ENCODE data around the gene PRMT7.

DNA sequence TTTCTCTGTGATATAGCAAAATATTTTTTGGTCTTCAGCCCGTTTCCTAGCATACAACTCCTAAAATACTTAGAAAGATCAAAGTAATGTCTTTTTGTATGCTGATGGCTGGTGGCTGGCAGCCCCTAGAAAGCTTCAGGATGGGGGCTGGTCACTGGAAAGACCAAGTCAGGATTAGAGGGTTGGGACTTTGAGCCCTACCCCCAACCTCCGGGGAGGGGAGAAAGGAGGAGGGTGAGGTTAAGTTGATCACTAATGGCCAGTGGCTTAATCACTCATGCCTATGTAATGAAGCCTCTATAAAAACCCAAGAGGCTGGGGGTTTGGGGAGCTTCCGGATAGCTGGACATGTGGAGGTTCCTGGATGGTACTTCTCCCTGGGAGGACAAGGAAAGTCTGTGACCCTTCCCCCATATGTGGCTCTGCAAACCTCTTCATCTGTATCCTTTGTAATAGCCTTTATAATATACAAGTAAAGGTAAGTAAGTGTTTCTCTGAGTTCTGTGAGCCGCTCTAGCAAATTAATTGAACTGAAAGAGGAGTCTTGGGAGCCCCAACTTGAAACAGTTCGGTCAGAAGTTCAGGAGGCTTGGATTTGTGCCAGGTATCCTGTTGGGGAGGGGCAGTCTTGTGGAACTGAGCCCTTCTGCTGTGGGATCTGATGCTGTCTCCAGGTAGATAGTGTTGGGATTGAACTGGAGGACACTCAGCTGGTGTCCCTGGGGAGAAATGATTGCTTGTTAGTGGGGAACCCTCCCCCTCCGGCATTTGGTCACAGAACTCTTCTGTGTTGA, 43.0 kb upstream of the PRMT7 start:
- TF ChIP-seq, protein P1, sequence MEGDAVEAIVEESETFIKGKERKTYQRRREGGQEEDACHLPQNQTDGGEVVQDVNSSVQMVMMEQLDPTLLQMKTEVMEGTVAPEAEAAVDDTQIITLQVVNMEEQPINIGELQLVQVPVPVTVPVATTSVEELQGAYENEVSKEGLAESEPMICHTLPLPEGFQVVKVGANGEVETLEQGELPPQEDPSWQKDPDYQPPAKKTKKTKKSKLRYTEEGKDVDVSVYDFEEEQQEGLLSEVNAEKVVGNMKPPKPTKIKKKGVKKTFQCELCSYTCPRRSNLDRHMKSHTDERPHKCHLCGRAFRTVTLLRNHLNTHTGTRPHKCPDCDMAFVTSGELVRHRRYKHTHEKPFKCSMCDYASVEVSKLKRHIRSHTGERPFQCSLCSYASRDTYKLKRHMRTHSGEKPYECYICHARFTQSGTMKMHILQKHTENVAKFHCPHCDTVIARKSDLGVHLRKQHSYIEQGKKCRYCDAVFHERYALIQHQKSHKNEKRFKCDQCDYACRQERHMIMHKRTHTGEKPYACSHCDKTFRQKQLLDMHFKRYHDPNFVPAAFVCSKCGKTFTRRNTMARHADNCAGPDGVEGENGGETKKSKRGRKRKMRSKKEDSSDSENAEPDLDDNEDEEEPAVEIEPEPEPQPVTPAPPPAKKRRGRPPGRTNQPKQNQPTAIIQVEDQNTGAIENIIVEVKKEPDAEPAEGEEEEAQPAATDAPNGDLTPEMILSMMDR (IDR thresholded peaks at IDR 0.05; ENCODE audit: control extremely low read depth in 1 of 3, insufficient read depth in 1 of 3, low read depth in 1 of 3, low read length in 3 of 3): no peak
- TF ChIP-seq POLR2AphosphoS5 (IDR thresholded peaks at IDR 0.05; ENCODE audit: low read depth, low read length): no peak
- no peak for TF ChIP-seq POLR2A (IDR thresholded peaks at IDR 0.05; ENCODE audit: control extremely low read depth in 1 of 2, low read depth in 2 of 2, low read length in 2 of 2)
- TF ChIP-seq EZH2 (IDR thresholded peaks at IDR 0.05; ENCODE audit: low read depth, low read length, severe bottlenecking): no peak
- TF ChIP-seq GABPA (IDR thresholded peaks at IDR 0.05; ENCODE audit: borderline replicate concordance, insufficient read depth, low read length): no peak
